Renal pelvis (tissue), 12 donors: ENCODE results near the gene APOL2. TPM values are rescaled to one million over a fixed set of nuclear protein-coding genes. Genes with fewer than 3 reads are reported as not detected.
A peak's percentile ranks its signal among the peaks of the same experiment; 100 is the strongest.
"Not testable (repeated sequence)": the region's sequence is repeated elsewhere in the genome, so short reads cannot be mapped to it uniquely, and the experiment has no call there.

Source experiments
- DNase-seq: peaks from one replicate; pipeline ENCODE4 v3.0.0-alpha.2; 2013
- long read RNA-seq, 16 experiments: transcript quantifications; one replicate each; lab custom pipeline, GENCODE V29; 2026
- polyA plus RNA-seq, 3 donors: library from polyadenylated mRNA; unstranded; fragments of 120-200 nt; gene quantifications; one replicate each; pipeline ENCODE4 v1.2.1, GENCODE V29; 2013; ENCODE audit not compliant: insufficient read length in 3 of 3

Gene APOL2
- 10 to 100 TPM; 22.4 to 34.8 (median 34.1) TPM for polyA plus RNA-seq
- long read RNA-seq, donor 1, partial matches to known transcripts = 0 of 3 reads
- long read RNA-seq, donor 1, other reads (novel, unspliced or antisense) = 0 of 3 reads
- long read RNA-seq, donor 2, transcript APOL2-202 (5 exons, 2,551 nt) = major isoform, 6 of 6 reads
- long read RNA-seq, donor 2, partial matches to known transcripts = 0 of 6 reads
- long read RNA-seq, donor 2, other reads (novel, unspliced or antisense) = 0 of 6 reads
- long read RNA-seq, donor 3, transcript APOL2-202 (5 exons, 2,551 nt) = major isoform, 6 of 6 reads
- long read RNA-seq, donor 3, partial matches to known transcripts = 0 of 6 reads
- long read RNA-seq, donor 3, other reads (novel, unspliced or antisense) = 0 of 6 reads
- long read RNA-seq, donor 4, partial matches to known transcripts = 0 of 3 reads
- long read RNA-seq, donor 4, other reads (novel, unspliced or antisense) = 0 of 3 reads
- long read RNA-seq, donor 5 = 0 reads
- long read RNA-seq, donor 6, partial matches to known transcripts = 0 of 3 reads
- long read RNA-seq, donor 6, other reads (novel, unspliced or antisense) = 0 of 3 reads
- long read RNA-seq, donor 7, transcript APOL2-202 (5 exons, 2,551 nt) = major isoform, 7 of 8 reads
- long read RNA-seq, donor 7, partial matches to known transcripts = 0 of 8 reads
- long read RNA-seq, donor 7, other reads (novel, unspliced or antisense) = 0 of 8 reads
- long read RNA-seq, donor 8, transcript APOL2-202 (5 exons, 2,551 nt) = major isoform, 5 of 5 reads
- long read RNA-seq, donor 8, partial matches to known transcripts = 0 of 5 reads
- long read RNA-seq, donor 8, other reads (novel, unspliced or antisense) = 0 of 5 reads
- long read RNA-seq, donor 9, partial matches to known transcripts = 0 of 4 reads
- long read RNA-seq, donor 9, other reads (novel, unspliced or antisense) = 0 of 4 reads
- long read RNA-seq, donor 10, partial matches to known transcripts = 0 of 1 reads
- long read RNA-seq, donor 10, other reads (novel, unspliced or antisense) = 0 of 1 reads
- long read RNA-seq, donor 11, partial matches to known transcripts = 0 of 5 reads
- long read RNA-seq, donor 11, other reads (novel, unspliced or antisense) = 0 of 5 reads
- long read RNA-seq, donor 12, partial matches to known transcripts = 0 of 2 reads
- long read RNA-seq, donor 12, other reads (novel, unspliced or antisense) = 0 of 2 reads
- long read RNA-seq, donor 13, partial matches to known transcripts = 0 of 4 reads
- long read RNA-seq, donor 13, other reads (novel, unspliced or antisense) = 0 of 4 reads
- long read RNA-seq, donor 14, partial matches to known transcripts = 0 of 5 reads
- long read RNA-seq, donor 14, other reads (novel, unspliced or antisense) = 0 of 5 reads
- long read RNA-seq, donor 15, transcript APOL2-202 (5 exons, 2,551 nt) = major isoform, 5 of 5 reads
- long read RNA-seq, donor 15, partial matches to known transcripts = 0 of 5 reads
- long read RNA-seq, donor 15, other reads (novel, unspliced or antisense) = 0 of 5 reads
- long read RNA-seq, donor 16, transcript APOL2-202 (5 exons, 2,551 nt) = major isoform, 14 of 14 reads
- long read RNA-seq, donor 16, partial matches to known transcripts = 0 of 14 reads
- long read RNA-seq, donor 16, other reads (novel, unspliced or antisense) = 0 of 14 reads

GRCh38 chr22:36239401-36240171, at the start of gene APOL2:
APOL2 (minus strand) TSS chr22:36239527; CDS start chr22:36233162, 6,365 bp downstream.
- peak; percentile 89 for DNase-seq

- DNase-seq = no peak
These were observed 49.5 kb upstream of the APOL2 start for GRCh38 chr22:36288571-36289405.

- DNase-seq = no peak
These were observed 48.7 kb upstream of the APOL2 start for GRCh38 chr22:36287881-36288515.

- DNase-seq = peak; percentile 59
These were observed 47.0 kb upstream of the APOL2 start for GRCh38 chr22:36286096-36286957.

- DNase-seq = no peak
These were observed 46.2 kb upstream of the APOL2 start for GRCh38 chr22:36285545-36285944.

- DNase-seq = no peak
These were observed 45.7 kb upstream of the APOL2 start for GRCh38 chr22:36285017-36285416.

- no peak for DNase-seq
These were observed 44.8 kb upstream of the APOL2 start for GRCh38 chr22:36284171-36284571.

- no peak for DNase-seq
These were observed 43.1 kb upstream of the APOL2 start for GRCh38 chr22:36282328-36282831.

GRCh38 chr22:36281781-36282327, 42.5 kb upstream of the APOL2 start:
- no peak for DNase-seq

- no peak for DNase-seq
These were observed 41.1 kb upstream of the APOL2 start for GRCh38 chr22:36280379-36280778.

- DNase-seq = no peak
These were observed 39.9 kb upstream of the APOL2 start for GRCh38 chr22:36279219-36279666.

- DNase-seq = peak; percentile 52
These were observed 38.4 kb upstream of the APOL2 start for GRCh38 chr22:36277482-36278291.

GRCh38 chr22:36274531-36274930, 35.2 kb upstream of the APOL2 start:
- no peak for DNase-seq

GRCh38 chr22:36271951-36272350, 32.6 kb upstream of the APOL2 start:
- DNase-seq = not testable (repeated sequence)

GRCh38 chr22:36271231-36271630, 31.9 kb upstream of the APOL2 start:
- not testable (repeated sequence) for DNase-seq

GRCh38 chr22:36267896-36268485, 28.7 kb upstream of the APOL2 start:
- no peak for DNase-seq
